WTC11 (cell line): ENCODE measurements around the gene OASL. TPM values are rescaled to one million over a fixed set of nuclear protein-coding genes. Genes with fewer than 3 reads are reported as not detected.

Experiments used
- ATAC-seq: fragments of 200-7000 bp; cut with Tn5 transposase; 2 replicates; pipeline ENCODE4 v1.10.0; 2021; ENCODE audit warnings: mild to moderate bottlenecking, moderate library complexity
- CTCF ChIA-PET: fragments of 300-600 bp; sonication (Branson Sonifier 250); formaldehyde crosslinking; loops from one replicate; lab custom pipeline; 2021; ENCODE audit warnings: antibody characterized with exemption; lab: Charles Lee
- POLR2A ChIA-PET: fragments of 350-600 bp; sonication (Branson Sonifier 250); formaldehyde crosslinking; loops from one replicate; lab custom pipeline; 2021; ENCODE audit warnings: antibody characterized with exemption; lab: Charles Lee
- DNase-seq: peaks from one replicate; pipeline ENCODE4 v3.0.0; 2021; ENCODE audit warnings: low spot score
- H3K27ac Mint-ChIP-seq: 2 replicates; pipeline ENCODE4 v1.8.0; 2021; ENCODE audit warnings: mixed read lengths
- H3K27me3 Mint-ChIP-seq: 2 replicates; pipeline ENCODE4 v1.8.0; 2021; ENCODE audit warnings: low read depth, mild to moderate bottlenecking, moderate library complexity, mixed read lengths
- H3K36me3 Mint-ChIP-seq: 2 replicates; pipeline ENCODE4 v1.8.0; 2021; ENCODE audit warnings: mixed read lengths
- H3K4me1 Mint-ChIP-seq: 2 replicates; pipeline ENCODE4 v1.8.0; 2022; ENCODE audit warnings: mixed read lengths
- H3K4me3 Mint-ChIP-seq: 2 replicates; pipeline ENCODE4 v1.8.0; 2021; ENCODE audit warnings: mild to moderate bottlenecking, moderate library complexity, mixed read lengths
- H3K9me3 Mint-ChIP-seq: 2 replicates; pipeline ENCODE4 v1.8.0; 2021; ENCODE audit warnings: mixed read lengths
- ATF6 ChIP-seq: sonication (generic); formaldehyde crosslinking; IDR thresholded peaks from 2 replicates; pipeline ENCODE4 v1.8.1; 2023; ENCODE audit warnings: mild to moderate bottlenecking, missing genetic modification reagents
- CDX4 ChIP-seq: fragments of 250-450 bp; sonication (Bioruptor Pico); IDR thresholded peaks from 2 replicates; pipeline ENCODE4 v1.9.0; 2021; ENCODE audit warnings: moderate library complexity, mild to moderate bottlenecking, inconsistent platforms, borderline replicate concordance
- ELF4 ChIP-seq: sonication (generic); formaldehyde crosslinking; IDR thresholded peaks from 2 replicates; pipeline ENCODE4 v1.8.1; 2022; ENCODE audit warnings: low read depth, mild to moderate bottlenecking, moderate library complexity, missing genetic modification reagents
- EMX1 ChIP-seq: fragments of 250-450 bp; sonication (Bioruptor Pico); IDR thresholded peaks from 2 replicates; pipeline ENCODE4 v1.8.0; 2021; ENCODE audit warnings: mild to moderate bottlenecking
- ESRRA ChIP-seq: sonication (generic); formaldehyde crosslinking; IDR thresholded peaks from 2 replicates; pipeline ENCODE4 v1.8.1; 2022; ENCODE audit warnings: mild to moderate bottlenecking, missing genetic modification reagents, borderline replicate concordance
- JAZF1 ChIP-seq: fragments of 250-450 bp; sonication (Bioruptor Pico); IDR thresholded peaks from 2 replicates; pipeline ENCODE4 v1.9.0; 2021; ENCODE audit warnings: moderate library complexity, mild to moderate bottlenecking, inconsistent platforms
- KAT7 ChIP-seq: sonication (generic); formaldehyde crosslinking; IDR thresholded peaks from 2 replicates; pipeline ENCODE4 v1.8.1; 2023; ENCODE audit warnings: missing genetic modification reagents, mild to moderate bottlenecking, borderline replicate concordance
- MLX ChIP-seq: sonication (generic); formaldehyde crosslinking; IDR thresholded peaks from 2 replicates; pipeline ENCODE4 v1.8.1; 2023; ENCODE audit warnings: mild to moderate bottlenecking, missing genetic modification reagents, moderate library complexity
- NFATC4 ChIP-seq: fragments of 250-450 bp; sonication (Bioruptor Pico); IDR thresholded peaks from 2 replicates; pipeline ENCODE4 v1.9.0; 2021; ENCODE audit warnings: mild to moderate bottlenecking
- TCF7 ChIP-seq: sonication (generic); formaldehyde crosslinking; IDR thresholded peaks from 2 replicates; pipeline ENCODE4 v1.8.0; 2022; ENCODE audit warnings: mild to moderate bottlenecking, low read depth, missing genetic modification reagents, moderate library complexity
- ZNF121 ChIP-seq: sonication (generic); formaldehyde crosslinking; IDR thresholded peaks from 2 replicates; pipeline ENCODE4 v1.8.0; 2023; ENCODE audit warnings: missing genetic modification reagents
- ZNF425 ChIP-seq: fragments of 250-450 bp; sonication (Bioruptor Pico); conservative IDR thresholded peaks from 2 replicates; pipeline ENCODE4 v1.9.0; 2021; ENCODE audit warnings: mild to moderate bottlenecking
- ZNF512 ChIP-seq: sonication (generic); formaldehyde crosslinking; IDR thresholded peaks from 2 replicates; pipeline ENCODE4 v1.8.1; 2022; ENCODE audit warnings: missing genetic modification reagents, borderline replicate concordance
- ZNF671 ChIP-seq: fragments of 250-450 bp; sonication (Bioruptor Pico); IDR thresholded peaks from 2 replicates; pipeline ENCODE4 v1.8.0; 2021; ENCODE audit warnings: mild to moderate bottlenecking
- total RNA-seq: library from RNA; stranded (reverse); gene quantifications from 3 replicates; pipeline ENCODE4 v1.2.3, GENCODE V29; 2021

The OASL gene
- total RNA-seq, 1 experiment from 2014 or later: 0.28 TPM

GRCh38 chr12:121034616-121035305 lies 4.3 kb downstream of the OASL start (continued):
- TF ChIP-seq ZNF512 (CRISPR knock-in tag): no peak

GRCh38 chr12:121033625-121034349 lies 5.3 kb downstream of the OASL start:
- POLR2A ChIA-PET: interaction anchor here (0.6 kb wide), 1 partner anchor 170 kb away, joined by 3 read pairs; no protein-coding TSS in a partner anchor
- Mint-ChIP-seq H3K27me3 (no peaks in the 10 kb centered on the region), H3K27ac (no peak overlapping the region), H3K36me3 (no peaks in the 10 kb centered on the region), H3K4me3 (no peak overlapping the region), H3K9me3 (no peaks in the 10 kb centered on the region), H3K4me1 (peaks cover 18% of the 10 kb centered on the region)
- no peak for TF ChIP-seq NFATC4 (CRISPR knock-in tag)
- TF ChIP-seq JAZF1: no peak
- TF ChIP-seq MLX (CRISPR knock-in tag): no peak
- TF ChIP-seq ZNF425 (CRISPR knock-in tag): no peak
- no peak for TF ChIP-seq ATF6 (CRISPR knock-in tag)
- TF ChIP-seq ELF4 (CRISPR knock-in tag): no peak
- TF ChIP-seq ESRRA (CRISPR knock-in tag): no peak
- TF ChIP-seq KAT7: no peak
- TF ChIP-seq EMX1 (CRISPR knock-in tag): no peak
- TF ChIP-seq ZNF671 (CRISPR knock-in tag): no peak
- no peak for ATAC-seq
- no peak for DNase-seq
- CTCF ChIA-PET: interaction anchor here (0.8 kb wide), 1 partner anchor 24 kb away, joined by 3 read pairs; no protein-coding TSS in a partner anchor

- Mint-ChIP-seq H3K27ac (no peak overlapping the region; the same call in 1 of the 2 replicates), H3K4me3 (no peak overlapping the region), H3K4me1 (peaks cover 21% of the 10 kb centered on the region), H3K36me3 (no peaks in the 10 kb centered on the region), H3K9me3 (no peaks in the 10 kb centered on the region), H3K27me3 (no peaks in the 10 kb centered on the region)
- CTCF ChIA-PET: interaction anchor here (2.5 kb wide), 1 partner anchor 25 kb away, joined by 6 read pairs; no protein-coding TSS in a partner anchor
- DNase-seq (no peak), ATAC-seq (no peak)
- POLR2A ChIA-PET: no interaction called here
- TF ChIP-seq TCF7 (no peak), CDX4 (no peak), ZNF121 (peak; percentile 84)
These were observed 8.4 kb downstream of the OASL start for GRCh38 chr12:121030576-121031212.
